GM18909 (cell line): ENCODE measurements around the gene SNURF.
"Not testable (repeated sequence)": the region's sequence is repeated elsewhere in the genome, so short reads cannot be mapped to it uniquely, and the experiment has no call there.

Experiments
- ATAC-seq: cut with Tn5 transposase; IDR thresholded peaks from one replicate; pipeline ENCODE4 v1.9.1; 2021; ENCODE audit warnings: mild to moderate bottlenecking; ENCODE audit not compliant: unreplicated experiment, poor library complexity

Gene SNURF

DNA sequence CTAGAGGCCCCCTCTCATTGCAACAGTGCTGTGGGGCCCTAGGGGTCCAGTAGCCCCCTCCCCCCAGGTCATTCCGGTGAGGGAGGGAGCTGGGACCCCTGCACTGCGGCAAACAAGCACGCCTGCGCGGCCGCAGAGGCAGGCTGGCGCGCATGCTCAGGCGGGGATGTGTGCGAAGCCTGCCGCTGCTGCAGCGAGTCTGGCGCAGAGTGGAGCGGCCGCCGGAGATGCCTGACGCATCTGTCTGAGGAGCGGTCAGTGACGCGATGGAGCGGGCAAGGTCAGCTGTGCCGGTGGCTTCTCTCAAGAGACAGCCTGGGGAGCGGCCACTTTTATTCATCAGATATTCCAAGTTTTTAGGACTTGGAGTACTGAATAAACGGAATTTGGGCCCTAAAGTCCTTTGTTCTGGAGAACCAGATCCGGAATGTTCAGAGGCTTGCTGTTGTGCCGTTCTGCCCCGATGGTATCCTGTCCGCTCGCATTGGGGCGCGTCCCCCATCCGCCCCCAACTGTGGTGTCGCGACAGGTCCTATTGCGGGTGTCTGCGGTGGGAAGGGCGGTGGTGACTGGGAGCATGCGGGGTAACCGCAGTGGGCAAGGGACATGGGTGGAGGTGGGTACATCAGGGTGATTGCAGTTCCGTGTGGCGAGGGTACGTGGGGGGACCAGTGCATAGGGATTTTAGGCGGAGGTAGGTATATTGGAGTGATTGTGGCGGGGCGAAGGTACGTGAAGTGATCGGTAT is at the start of gene SNURF, which contains the start of gene SNRPN:
Gene SNURF (plus strand): TSS at position 205 of the 748 bp plus-strand sequence. CDS start 62 bp downstream, at position 267.
Gene SNRPN (plus strand): TSS at position 205 of the 748 bp plus-strand sequence. CDS start 19,467 bp downstream, outside the sequence.
- peak; percentile 63 for ATAC-seq

DNA sequence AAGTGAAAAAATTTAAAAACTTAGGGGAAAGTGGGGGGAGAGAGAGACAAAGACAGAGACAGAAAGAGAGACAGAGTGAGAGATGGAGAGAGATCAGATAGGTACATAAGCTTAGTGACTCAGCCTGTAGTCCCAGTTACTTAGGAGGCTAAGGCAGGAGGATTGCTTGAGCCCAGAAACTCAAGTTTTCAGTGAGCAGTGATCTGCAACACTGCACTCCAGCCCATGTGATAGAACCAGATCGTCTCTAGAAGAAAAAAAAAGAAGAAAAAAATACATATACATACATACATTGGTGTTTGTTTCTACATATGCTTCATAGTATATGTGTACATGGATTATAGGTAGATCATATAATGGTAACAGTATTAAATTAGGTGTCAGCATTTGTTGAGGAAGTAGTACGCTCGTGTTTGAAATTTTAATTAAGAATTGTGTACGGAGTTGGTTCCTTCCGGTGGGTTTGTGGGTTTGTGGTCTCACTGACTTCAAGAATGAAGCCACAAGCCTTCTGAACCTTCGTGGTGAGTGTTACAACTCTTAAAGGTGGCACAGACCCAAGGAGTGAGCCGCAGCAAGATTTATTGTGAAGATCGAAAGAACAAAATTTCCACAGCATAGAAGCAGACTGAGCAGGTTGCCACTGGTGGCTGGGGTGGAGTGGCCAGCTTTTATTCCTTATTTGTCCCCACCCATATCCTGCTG is 38.3 kb upstream of the SNURF start:
- ATAC-seq: no peak

- ATAC-seq: no peak
These were observed 37.4 kb upstream of the SNURF start for GRCh38 chr15:24917431-24917830.

DNA sequence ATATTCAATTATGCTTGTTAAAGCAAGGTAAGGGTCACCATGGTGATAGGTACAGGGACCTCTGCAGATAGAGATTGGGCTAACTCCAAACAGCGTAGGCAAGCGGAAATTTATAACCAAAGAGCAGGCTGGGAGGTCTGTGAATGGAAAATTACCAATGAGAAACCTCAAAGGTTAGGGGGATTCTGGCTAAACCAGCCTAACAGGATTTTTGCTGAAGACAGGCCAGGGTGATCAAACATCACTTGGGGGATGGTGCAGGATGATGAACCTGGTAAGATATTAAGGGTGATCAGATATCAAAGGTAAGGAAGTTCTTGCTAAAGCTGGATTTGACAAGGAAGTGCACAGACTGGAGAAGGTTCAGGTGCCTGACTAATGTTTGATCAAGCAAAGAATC is 35.3 kb upstream of the SNURF start:
- no peak for ATAC-seq

GRCh38 chr15:24922781-24923180 is 32.0 kb upstream of the SNURF start:
- not testable (repeated sequence) for ATAC-seq

GRCh38 chr15:24924153-24924552 is 30.6 kb upstream of the SNURF start:
- ATAC-seq: no peak

DNA sequence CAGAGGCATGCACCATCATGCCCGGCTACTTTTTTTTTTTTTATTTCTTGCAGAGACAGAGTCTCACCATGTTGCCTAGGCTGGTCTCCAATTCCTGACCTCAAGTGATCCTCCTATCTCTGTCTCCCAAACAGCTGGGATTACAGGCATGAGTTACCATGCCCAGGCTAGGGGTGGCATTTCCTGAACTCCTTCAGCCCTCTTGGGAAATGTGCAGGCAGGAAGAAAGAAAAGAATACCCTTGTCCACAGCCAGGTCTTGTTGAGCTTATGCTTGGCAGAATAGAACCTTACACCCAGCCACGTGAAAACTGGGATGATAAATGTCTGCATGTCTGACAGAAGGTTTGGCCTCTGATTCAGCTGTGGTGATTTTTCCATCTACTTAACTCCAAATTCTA is 30.2 kb upstream of the SNURF start:
- no peak for ATAC-seq

DNA sequence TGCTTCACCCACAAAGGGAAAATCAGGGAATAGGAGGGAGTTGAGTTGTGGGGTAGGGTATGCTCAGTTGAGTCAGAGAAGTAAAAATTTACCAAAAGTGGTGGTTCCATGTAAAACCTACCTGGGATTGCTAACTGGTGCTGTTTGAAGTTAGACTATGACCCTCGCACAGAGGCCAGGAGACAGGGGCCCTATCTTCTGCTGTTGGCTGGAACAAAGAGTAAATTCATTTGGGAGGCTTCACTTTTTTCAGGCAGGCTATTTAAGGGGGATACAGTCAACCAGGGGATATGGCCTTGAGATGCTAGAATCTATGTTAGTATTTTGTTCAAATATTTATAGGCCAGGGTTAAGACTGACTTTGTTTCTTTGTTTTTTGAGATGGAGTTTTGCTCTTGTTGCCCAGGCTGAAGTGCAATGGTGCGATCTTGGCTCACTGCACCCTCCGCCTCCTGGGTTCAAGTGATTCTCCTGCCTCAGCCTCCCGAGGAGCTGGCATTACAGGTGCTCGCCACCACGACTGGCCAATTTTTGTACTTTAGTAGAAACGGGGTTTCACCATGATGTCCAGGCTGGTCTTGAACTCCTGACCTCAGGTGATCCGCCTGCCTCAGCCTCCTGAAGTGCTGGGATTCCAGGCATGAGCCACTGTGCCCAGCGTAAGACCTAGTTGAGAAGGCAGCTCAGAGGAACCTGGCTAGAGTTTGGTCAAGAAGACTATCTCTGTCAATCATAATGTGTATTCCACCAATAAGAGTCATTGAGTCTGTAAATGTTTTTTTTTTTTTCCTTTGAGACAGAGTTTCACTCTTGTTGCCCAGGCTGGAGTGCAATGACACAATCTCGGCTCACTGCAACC is 22.7 kb upstream of the SNURF start:
- ATAC-seq: not testable (repeated sequence)

DNA sequence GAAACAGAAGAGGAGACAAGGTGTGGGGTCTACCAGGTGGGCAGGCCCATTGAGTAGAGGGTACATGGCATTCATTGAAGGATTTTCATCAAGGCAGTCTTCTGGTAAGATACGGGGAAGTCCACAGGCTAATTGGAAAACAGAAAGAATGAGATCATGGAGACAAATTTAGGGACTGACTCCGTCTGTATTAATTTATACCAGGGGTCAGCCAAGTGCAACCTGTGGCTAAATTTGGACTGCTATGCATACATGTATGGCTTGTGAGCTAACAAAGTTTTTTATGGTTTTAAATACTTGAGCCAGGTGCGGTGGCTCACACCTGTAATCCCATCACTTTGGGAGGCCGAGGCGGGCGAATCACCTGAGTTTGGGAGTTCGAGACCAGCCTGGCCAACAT is 21.1 kb upstream of the SNURF start:
- no peak for ATAC-seq

GRCh38 chr15:24938224-24938623 is 16.6 kb upstream of the SNURF start:
- ATAC-seq: not testable (repeated sequence)

DNA sequence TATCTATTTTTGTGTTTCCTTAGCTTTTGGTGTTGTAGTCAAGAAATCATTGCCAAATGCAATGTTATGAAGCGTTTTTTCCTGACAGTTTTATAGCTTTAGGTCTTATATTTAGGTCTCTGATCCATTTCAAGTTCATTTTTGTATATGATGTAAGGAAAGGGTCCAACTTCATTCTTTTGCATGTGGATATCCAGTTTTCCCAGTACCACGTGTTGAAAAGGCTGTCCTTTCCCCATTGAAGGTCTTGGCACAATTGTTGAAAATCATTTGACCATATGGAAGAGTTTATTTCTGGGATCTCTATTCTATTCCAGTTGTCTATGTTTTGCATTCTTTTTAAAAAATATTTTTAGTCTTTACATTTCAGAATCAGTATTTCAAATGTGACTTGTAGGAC is 14.6 kb upstream of the SNURF start:
- ATAC-seq: no peak

DNA sequence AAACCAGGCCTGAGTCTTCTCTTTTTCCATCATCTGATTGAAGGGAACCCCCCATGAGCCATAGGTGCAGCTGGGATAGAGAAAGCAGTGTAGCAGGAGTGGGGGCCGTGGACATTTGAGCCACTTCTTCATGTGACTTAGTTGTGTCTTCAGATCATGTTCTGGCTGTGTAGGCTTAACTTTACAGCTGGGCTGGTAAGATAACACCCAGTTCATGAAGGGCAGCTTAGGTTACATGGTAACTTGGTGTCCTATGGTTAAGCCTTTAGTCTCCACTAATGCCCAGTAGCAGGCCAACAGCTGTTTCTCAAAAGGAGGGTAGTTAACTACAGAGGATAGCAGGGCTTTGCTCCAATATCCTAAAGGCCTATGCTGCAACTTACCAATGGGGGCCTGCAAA is 11.4 kb upstream of the SNURF start:
- no peak for ATAC-seq

GRCh38 chr15:24944954-24945353 is 9.8 kb upstream of the SNURF start:
- no peak for ATAC-seq

- ATAC-seq: no peak
These were observed 9.1 kb upstream of the SNURF start for GRCh38 chr15:24945711-24946110.

DNA sequence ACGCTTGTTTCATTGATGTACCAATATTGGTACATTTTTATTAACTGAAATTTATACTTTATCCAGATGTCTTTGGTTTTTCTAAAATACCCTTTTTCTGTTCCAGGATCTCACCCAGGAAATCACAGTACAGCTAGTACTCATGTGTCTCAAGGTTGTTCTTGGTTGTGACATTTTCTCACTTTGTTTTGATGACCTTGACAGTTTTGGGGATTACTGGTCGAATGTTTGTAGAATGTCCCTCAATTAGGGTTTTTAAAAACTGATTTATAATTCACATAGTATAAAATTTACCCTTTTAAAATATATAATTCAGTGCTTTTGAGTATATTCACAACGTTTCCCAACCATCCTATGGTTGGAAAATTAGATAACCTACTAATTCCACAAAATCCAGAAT is 6.3 kb upstream of the SNURF start:
- ATAC-seq: no peak

DNA sequence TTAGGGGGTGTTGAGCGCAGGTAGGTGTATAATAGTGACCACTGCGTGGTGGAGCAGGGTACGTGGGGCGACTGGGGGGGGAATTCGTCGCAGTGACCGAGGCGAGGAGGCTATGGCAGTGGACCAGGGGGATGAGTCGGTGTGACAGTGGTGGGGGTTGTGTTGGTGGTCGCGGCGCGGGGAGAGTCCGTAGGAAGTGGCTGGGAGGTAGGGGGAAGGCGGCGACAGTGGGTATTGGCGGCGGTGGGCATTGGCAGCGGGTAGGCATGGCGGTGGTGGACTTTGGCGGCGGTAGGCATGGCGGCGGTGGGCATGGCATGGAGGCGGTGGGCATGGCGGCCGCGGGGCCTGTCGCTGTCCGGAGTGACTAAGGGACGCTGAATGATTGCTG is 739 bp downstream of the SNURF start:
- ATAC-seq: no peak

DNA sequence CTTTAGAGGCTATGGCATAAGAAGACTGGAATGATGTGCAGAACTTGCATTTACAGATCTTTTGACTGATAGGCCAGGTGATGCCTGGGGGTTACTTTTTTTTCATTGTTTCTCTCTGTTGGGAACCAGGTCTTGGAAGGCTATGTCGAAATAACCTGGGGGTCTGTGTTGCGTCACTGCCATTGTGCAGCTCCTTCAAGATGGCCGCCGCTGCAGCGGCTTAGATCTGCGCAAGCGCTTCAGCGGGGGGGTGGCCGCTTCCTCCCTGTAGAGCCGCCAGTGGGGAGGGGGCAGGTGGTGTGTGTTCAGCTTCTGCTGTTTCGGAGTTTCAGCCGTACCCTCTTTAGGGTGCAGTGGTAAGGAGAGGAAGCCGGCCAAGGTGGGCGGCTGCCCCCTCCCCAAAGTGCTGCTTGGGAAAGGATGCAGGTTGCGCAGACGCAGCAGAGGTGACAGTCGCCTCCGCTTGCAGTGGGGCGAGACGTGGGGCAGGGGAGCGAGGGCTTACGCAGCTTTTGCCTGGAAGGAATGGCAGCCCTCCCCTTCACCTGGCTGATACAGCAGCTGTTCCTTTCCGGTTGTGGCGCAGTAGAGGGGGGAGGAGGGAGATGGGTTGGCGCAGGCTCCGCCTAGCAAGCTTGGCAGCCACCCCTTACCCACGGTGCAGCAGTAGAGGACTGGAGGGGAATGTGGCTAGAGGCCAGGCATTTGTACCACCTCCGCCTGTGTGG is 1.5 kb downstream of the SNURF start:
- ATAC-seq: peak; percentile 83

DNA sequence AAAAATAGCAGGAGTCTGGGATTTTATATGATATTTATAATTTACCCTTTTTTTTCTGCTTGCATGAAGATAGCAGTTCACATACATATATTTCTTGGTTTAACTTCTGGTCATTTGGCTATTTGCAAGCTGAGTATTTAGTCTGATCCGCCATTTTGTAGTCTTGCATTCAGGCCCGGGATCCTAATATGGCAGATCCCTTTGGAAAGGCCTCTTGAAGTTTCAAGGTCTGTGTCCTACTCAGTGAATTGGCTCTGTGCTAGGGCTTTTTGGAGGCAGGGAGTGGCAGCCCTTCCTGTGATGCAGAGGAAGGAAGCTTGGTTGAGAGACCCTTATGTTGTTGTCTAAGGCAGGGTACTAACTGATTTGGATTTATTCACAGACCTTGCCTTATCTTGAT is 2.9 kb downstream of the SNURF start:
- no peak for ATAC-seq

GRCh38 chr15:24961967-24962366 is 7.2 kb downstream of the SNURF start:
- ATAC-seq: no peak

DNA sequence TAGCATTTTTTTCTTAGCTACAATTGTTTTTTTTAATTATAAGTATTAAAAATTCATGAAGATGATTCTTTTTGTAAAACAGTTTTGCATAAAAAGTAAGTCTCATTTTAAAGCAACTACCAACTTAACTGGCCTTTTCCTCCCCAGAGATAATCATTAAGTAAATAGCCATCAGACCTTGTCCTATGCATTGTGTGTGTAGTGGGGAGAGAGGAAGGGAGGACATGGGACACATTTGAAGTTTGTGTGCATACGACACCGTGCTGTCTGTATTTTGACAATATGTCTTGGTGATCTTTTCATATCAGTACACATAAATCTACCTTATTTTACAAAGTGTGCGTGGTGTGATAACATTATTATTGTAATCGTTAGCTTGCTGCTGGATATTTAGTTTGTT is 8.1 kb downstream of the SNURF start:
- ATAC-seq: no peak
